WI38 (cell line): ENCODE results near the gene TXNDC5.
"Not testable (repeated sequence)": the region's sequence is repeated elsewhere in the genome, so short reads cannot be mapped to it uniquely, and the experiment has no call there.

Experiments used
- H3K4me3 ChIP-seq: 2 replicates; pipeline ENCODE4 v1.5.1; 2011; ENCODE audit warnings: low read depth, mild to moderate bottlenecking, control low read depth, low read length
- TF ChIP-seq, protein P1 (sequence below): IDR thresholded peaks from 2 replicates; pipeline ENCODE4 v1.5.1; 2012; ENCODE audit warnings: low read depth, mild to moderate bottlenecking, control low read depth, low read length

The TXNDC5 gene

DNA sequence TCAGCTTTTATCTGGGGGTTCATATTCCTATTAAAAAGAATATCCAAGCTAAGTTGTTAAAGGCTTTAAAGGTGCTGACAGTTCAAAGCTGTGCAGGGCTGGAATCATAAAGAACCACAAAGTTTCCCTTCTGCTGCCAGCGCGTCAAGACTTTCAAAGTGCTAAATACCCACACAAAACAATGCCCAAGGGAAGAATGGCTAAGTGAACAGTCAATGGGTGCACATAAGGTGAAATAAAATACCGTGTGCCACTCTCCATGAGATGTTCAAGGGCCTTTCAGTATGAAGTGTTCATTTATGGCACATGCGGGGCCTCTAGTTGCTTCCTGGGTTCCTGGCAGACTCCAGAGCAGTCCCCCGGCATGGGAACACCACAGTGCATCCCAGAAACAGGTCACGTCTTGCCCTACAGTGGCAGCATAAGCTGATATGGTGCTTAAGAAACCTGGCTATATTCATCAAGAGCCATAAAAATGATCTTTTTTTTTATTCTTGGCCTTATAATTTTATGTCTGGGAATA is 14.1 kb downstream of the TXNDC5 start:
- H3K4me3 ChIP-seq: no peak overlapping the region
- TF ChIP-seq, protein P1, sequence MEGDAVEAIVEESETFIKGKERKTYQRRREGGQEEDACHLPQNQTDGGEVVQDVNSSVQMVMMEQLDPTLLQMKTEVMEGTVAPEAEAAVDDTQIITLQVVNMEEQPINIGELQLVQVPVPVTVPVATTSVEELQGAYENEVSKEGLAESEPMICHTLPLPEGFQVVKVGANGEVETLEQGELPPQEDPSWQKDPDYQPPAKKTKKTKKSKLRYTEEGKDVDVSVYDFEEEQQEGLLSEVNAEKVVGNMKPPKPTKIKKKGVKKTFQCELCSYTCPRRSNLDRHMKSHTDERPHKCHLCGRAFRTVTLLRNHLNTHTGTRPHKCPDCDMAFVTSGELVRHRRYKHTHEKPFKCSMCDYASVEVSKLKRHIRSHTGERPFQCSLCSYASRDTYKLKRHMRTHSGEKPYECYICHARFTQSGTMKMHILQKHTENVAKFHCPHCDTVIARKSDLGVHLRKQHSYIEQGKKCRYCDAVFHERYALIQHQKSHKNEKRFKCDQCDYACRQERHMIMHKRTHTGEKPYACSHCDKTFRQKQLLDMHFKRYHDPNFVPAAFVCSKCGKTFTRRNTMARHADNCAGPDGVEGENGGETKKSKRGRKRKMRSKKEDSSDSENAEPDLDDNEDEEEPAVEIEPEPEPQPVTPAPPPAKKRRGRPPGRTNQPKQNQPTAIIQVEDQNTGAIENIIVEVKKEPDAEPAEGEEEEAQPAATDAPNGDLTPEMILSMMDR: no peak

DNA sequence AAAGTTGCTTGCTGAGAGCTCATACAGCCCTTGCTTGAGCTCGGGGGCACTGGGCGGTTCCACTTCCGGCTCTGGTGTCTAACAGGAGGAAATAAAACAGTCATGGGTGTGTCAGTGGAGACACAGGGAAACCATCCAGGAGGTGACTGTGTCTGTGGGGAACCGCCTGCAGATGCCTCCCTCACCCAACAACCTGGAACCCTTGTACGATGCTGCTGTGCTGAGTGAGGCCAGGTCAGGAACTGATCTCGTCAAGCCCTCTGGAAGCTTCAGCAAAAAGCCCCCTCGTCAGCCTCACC is 15.5 kb downstream of the TXNDC5 start:
- no peak overlapping the region for H3K4me3 ChIP-seq
- TF ChIP-seq, protein P1: no peak

GRCh38 chr6:7894262-7895124 is 16.1 kb downstream of the TXNDC5 start:
- TF ChIP-seq, protein P1: no peak
- H3K4me3 ChIP-seq: no peak overlapping the region

DNA sequence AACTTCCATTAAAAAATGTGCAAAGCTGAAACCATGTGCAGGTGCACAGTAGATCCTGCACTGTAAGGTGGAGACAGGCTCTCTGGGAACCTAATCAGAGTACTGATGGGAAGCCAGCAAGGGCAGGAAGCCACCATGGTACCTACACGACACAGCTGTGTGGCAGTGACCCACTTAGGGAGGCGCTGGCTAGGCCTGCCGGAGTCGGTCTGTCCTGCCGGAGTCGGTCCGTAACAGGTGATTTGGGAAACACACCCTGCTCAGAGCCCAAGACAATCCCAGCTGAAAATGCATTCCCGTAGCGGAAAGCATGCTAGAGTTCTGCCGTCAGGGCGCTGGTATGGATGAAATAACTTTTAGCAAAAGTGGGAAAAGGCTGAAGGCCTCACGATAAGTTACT is 17.2 kb downstream of the TXNDC5 start:
- TF ChIP-seq, protein P1: no peak

GRCh38 chr6:7892367-7892766 is 18.2 kb downstream of the TXNDC5 start:
- H3K4me3 ChIP-seq: not testable (repeated sequence)

More for the DNA sequence above, 17.2 kb downstream of the TXNDC5 start:
- no peak overlapping the region for H3K4me3 ChIP-seq

DNA sequence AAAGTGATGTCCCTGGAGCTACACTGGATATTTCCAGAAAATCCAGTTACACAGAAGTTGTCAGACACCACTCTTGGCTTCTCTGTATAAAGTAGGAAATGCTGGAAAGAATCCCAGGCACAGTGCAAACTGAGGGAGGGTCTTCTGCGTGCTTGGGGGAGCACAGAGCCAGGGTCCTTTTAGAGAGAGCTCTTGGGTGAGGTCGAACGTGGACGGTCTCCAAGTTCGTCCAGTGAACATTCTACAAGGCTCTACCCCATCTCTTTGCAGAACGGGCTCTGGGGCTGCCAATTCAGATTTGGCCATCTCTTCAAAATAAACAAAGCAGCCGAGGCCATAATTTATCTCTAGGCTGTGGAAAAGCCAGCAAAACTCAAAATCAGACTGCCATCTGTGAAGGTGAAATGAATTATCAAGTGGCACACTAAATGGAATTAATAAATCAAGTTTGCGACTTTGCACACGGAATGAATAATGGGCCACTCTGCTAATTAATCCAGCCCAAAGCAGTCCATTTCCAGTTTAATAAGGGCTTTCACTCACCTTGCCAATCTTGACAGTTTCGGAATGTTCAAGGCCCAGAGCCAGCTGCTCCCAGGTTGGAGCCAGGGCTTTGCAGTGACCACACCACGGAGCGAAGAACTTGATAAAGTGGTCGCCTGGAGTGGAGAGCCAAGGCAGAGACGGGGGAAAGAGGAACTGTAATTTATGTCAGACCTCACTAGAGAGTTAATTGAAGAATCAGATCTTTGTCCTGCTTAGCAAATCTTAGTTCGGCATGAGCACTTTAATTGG is 19.3 kb downstream of the TXNDC5 start:
- TF ChIP-seq, protein P1: no peak
- no peak overlapping the region for H3K4me3 ChIP-seq

DNA sequence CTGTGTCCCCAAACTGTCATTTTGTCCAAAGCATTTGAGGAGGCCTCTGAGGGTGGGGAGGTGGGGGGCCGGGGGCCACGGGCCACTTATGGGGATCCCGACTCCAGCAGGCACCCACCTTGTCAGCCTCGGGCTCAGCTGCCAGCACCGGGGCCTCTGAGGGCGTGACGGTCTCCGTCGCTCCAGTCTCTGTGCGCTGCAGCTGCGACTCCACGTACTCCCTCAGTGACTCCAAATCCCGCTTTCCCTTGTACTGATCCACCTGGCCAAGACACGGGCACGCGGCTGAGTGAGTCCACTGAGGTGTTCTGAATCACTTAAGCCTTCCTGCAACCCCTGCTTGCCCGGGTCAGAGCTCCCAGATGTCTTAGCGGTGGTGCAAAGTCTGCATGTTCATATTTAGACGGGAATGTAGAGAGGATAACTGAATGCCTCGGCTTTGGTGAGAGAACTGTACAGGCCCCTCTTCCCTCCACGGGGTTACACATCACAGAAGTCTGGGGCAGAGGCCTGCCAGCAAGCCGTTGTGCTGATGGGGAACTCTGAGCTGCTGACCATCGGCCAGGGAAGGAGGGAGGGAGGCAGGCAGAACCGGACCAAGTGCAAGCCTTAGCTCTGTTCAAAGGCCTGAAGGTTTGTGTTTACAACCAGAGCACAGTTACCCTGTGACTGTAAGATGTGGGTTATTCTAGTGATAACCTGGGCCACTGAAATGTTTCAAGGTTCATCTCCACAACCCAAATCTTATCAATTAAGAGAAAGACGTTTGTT is 21.8 kb downstream of the TXNDC5 start:
- TF ChIP-seq, protein P1: no peak
- H3K4me3 ChIP-seq: no peak overlapping the region
